K562 (cell line): Measurements from ENCODE around the gene TMEM131. TPM values are rescaled to one million over a fixed set of nuclear protein-coding genes. Genes with fewer than 3 reads are reported as not detected.

Experiments
- ATAC-seq: fragments of 200-7000 bp; cut with Tn5 transposase; 3 replicates; pipeline ENCODE4 v1.9.1; 2020; ENCODE audit warnings: moderate library complexity
- BruUV-seq: library from RNA; stranded (reverse); fragments of 400-500 nt; replicated peaks from 2 replicates; lab custom pipeline; 2021; lab: Mats Ljungman, UMichigan
- CTCF ChIA-PET: fragments of 300-600 bp; formaldehyde crosslinking; extraction: SDS; loops from one replicate; lab custom pipeline; 2021; ENCODE audit warnings: low intra/inter-chr PET ratio; lab: Yijun Ruan, JAX
- POLR2A ChIA-PET: fragments of 300-600, 350-650 bp; sonication (Branson Sonifier 250); formaldehyde crosslinking; extraction: SDS; loops from one replicate; lab custom pipeline; 2021; ENCODE audit warnings: antibody characterized with exemption, inconsistent platforms; lab: Yijun Ruan, JAX
- DNase-seq, 4 experiments: peaks; one replicate each; pipeline versions ENCODE4 v3.0.0 to v3.0.0-alpha.2; 2011 to 2018; ENCODE audit warnings: low spot score in 3 of 4, mixed read lengths in 3 of 4; ENCODE audit errors: extremely low read depth in 1 of 4
- FAIRE-seq: peaks from 2 replicates; lab custom pipeline; 2011; peaks lifted over from hg19 to GRCh38; lab: Jason Lieb, UNC
- H2AFZ ChIP-seq: 2 replicates; pipeline ENCODE4 v1.6.0; 2011; ENCODE audit warnings: low read depth, low read length, control low read depth, inconsistent platforms
- H3K27ac ChIP-seq: fragments of 200-600 bp; 3 replicates; pipeline ENCODE4 v1.8.0; 2011; ENCODE audit warnings: low read depth, mild to moderate bottlenecking, control low read depth, inconsistent platforms, low read length, moderate library complexity, mixed read lengths; ENCODE audit errors: extremely low read depth
- H3K27me3 ChIP-seq, 2 experiments: fragments of 300-600 bp in 1 of 2; 2 replicates in 1 of 2; 3 replicates in 1 of 2; pipeline versions ENCODE4 v1.6.0 to v1.8.0; 2011; ENCODE audit warnings: inconsistent platforms in 2 of 2, low read length in 2 of 2, mild to moderate bottlenecking in 1 of 2, mixed read lengths in 1 of 2, moderate library complexity in 1 of 2; ENCODE audit not compliant: control insufficient read depth in 2 of 2, insufficient read depth in 2 of 2
- H3K36me3 ChIP-seq: fragments of 300-600 bp; 3 replicates; pipeline ENCODE4 v1.8.0; 2011; ENCODE audit warnings: mild to moderate bottlenecking, low read length, inconsistent platforms; ENCODE audit not compliant: control insufficient read depth, insufficient read depth
- H3K4me1 ChIP-seq, 2 experiments: fragments of 200-600 bp in 1 of 2; replicated peaks in 1 of 2; 2 replicates in 1 of 2; 3 replicates in 1 of 2; pipeline versions ENCODE4 v1.5.1 to v1.8.0; 2011; ENCODE audit warnings: inconsistent platforms in 2 of 2, low read length in 2 of 2, mild to moderate bottlenecking in 1 of 2, mixed read lengths in 1 of 2, moderate library complexity in 1 of 2; ENCODE audit not compliant: control insufficient read depth in 2 of 2, insufficient read depth in 2 of 2
- H3K4me2 ChIP-seq: 2 replicates; pipeline ENCODE4 v1.6.1; 2011; ENCODE audit warnings: low read length, control low read depth, inconsistent platforms, mixed read lengths; ENCODE audit not compliant: insufficient read depth
- H3K4me3 ChIP-seq: fragments of 200-600 bp; sonication (generic), shearing (Covaris generic); 2 replicates; pipeline ENCODE4 v1.5.1; 2016; ENCODE audit warnings: control low read depth, inconsistent platforms
- H3K79me2 ChIP-seq: fragments of 200-600 bp; 3 replicates; pipeline ENCODE4 v1.8.0; 2011; ENCODE audit warnings: low read length, inconsistent platforms; ENCODE audit not compliant: control insufficient read depth, insufficient read depth
- H3K9ac ChIP-seq, 2 experiments: 2 replicates each; pipeline versions ENCODE4 v1.6.0 to v1.6.1; 2011; ENCODE audit warnings: low read depth in 2 of 2, low read length in 2 of 2, control low read depth in 1 of 2, inconsistent platforms in 1 of 2, mild to moderate bottlenecking in 1 of 2, mixed read lengths in 1 of 2; ENCODE audit not compliant: insufficient read depth in 1 of 2
- H3K9me1 ChIP-seq: one replicate; pipeline ENCODE4 v1.6.0; 2011; ENCODE audit warnings: inconsistent platforms, mild to moderate bottlenecking, low read length, moderate library complexity; ENCODE audit not compliant: control insufficient read depth, insufficient read depth
- H3K9me3 ChIP-seq: replicated peaks from 2 replicates; pipeline ENCODE4 v1.5.1; 2011; ENCODE audit warnings: low read depth, low read length, inconsistent platforms; ENCODE audit not compliant: control insufficient read depth, insufficient read depth
- H4K20me1 ChIP-seq: replicated peaks from 2 replicates; pipeline ENCODE4 v1.6.1; 2011; ENCODE audit warnings: low read length, inconsistent platforms, mixed read lengths; ENCODE audit not compliant: control insufficient read depth, insufficient read depth
- CBX3 ChIP-seq, 2 experiments: IDR thresholded peaks; 1 replicate in 1 of 2; 2 replicates in 1 of 2; pipeline ENCODE4 v1.6.1; 2012; ENCODE audit warnings: inconsistent platforms in 2 of 2, low read length in 2 of 2, borderline replicate concordance in 1 of 2, control low read depth in 1 of 2
- CHCHD3 ChIP-seq: fragments of 250-450 bp; sonication (Bioruptor Pico); IDR thresholded peaks from 2 replicates; pipeline ENCODE4 v2.1.2; 2022; ENCODE audit warnings: mild to moderate bottlenecking
- JUNB ChIP-seq: fragments of 450-650 bp; formaldehyde crosslinking; conservative IDR thresholded peaks from 2 replicates; pipeline ENCODE4 v1.4.0; 2020; ENCODE audit warnings: mild to moderate bottlenecking
- KDM2B ChIP-seq: fragments of 250-450 bp; sonication (Bioruptor Pico); IDR thresholded peaks from 2 replicates; pipeline ENCODE4 v1.8.0; 2021; ENCODE audit warnings: mild to moderate bottlenecking, moderate library complexity
- WGBS: fragments of 100-300 bp; shearing (Covaris generic); methylation state at CpG from one replicate; pipeline ENCODE4 v1.1.6; 2016; ENCODE audit warnings: low coverage, mixed read lengths; ENCODE audit not compliant: insufficient coverage; ENCODE audit errors: missing lambda C conversion rate; 5-methylcytosine and 5-hydroxymethylcytosine counted together
- in situ Hi-C: fragments of 300-500 bp; cut with MboI; formaldehyde crosslinking; loops from 4 replicates; pipeline ENCODE4 v1.15.0; 2018; ENCODE audit warnings: inconsistent platforms, mixed read lengths
- intact Hi-C: fragments of 100-400 bp; cut with micrococcal nuclease; formaldehyde crosslinking; loops from 2 replicates; pipeline ENCODE4 v1.14.2; 2022
- polyA plus RNA-seq, 8 experiments: library from polyadenylated mRNA; depleted of rRNA in 4 of 8; stranded (reverse) in 5 of 8; unstranded in 3 of 8; fragments of >200 nt; fragmentation: Nextera tagmentation in 2 of 8; fragmentation: Illumina TruSeq in 1 of 8; extraction: Ambion mirVana in 2 of 8; extraction: Trizol in 1 of 8; gene quantifications; 2 replicates each; pipeline versions ENCODE4 v1.2.1 to v1.2.3, GENCODE V29; 2011 to 2014; ENCODE audit warnings: inconsistent platforms in 1 of 8, missing spikeins in 1 of 8
- total RNA-seq, 7 experiments: library from RNA; depleted of rRNA in 6 of 7; stranded (reverse); fragments of >200 nt in 6 of 7; fragmentation: Illumina TruSeq in 2 of 7; extraction: Trizol in 2 of 7; gene quantifications; 2 replicates each; pipeline versions ENCODE4 v1.2.1 to v1.2.3, GENCODE V29; 2011 to 2021; ENCODE audit warnings: low replicate concordance in 1 of 7
- TF ChIP-seq, protein P1 (sequence below): IDR thresholded peaks from 2 replicates; pipeline ENCODE4 v1.6.1; 2011; ENCODE audit warnings: borderline replicate concordance, low read depth, mild to moderate bottlenecking, moderate library complexity, low read length; ENCODE audit not compliant: insufficient read depth, poor library complexity, severe bottlenecking
- TF ChIP-seq, protein P2 (sequence below), 2 experiments: IDR thresholded peaks in 1 of 2; conservative IDR thresholded peaks in 1 of 2; 2 replicates each; pipeline ENCODE4 v1.6.1; 2016; ENCODE audit warnings: low read depth in 2 of 2, mild to moderate bottlenecking in 1 of 2, missing compliant biosample characterization in 1 of 2, missing genetic modification characterization in 1 of 2, moderate library complexity in 1 of 2
- TF ChIP-seq, protein P3 (sequence below), 2 experiments: fragments of 450-650 bp in 1 of 2; IDR thresholded peaks; 2 replicates each; pipeline ENCODE4 v1.6.1; 2011 to 2017; ENCODE audit warnings: low read depth in 2 of 2, antibody characterized with exemption in 1 of 2, borderline replicate concordance in 1 of 2, low read length in 1 of 2, mild to moderate bottlenecking in 1 of 2, mixed read lengths in 1 of 2; ENCODE audit not compliant: control insufficient read depth in 1 of 2

The TMEM131 gene
- total and polyA plus RNA-seq, 9 of the 15 experiments (the other 6 are each of a cell fraction or from before 2014, with no cell fraction given), result 2.5 to 21.1 (median 12.4) TPM

DNA sequence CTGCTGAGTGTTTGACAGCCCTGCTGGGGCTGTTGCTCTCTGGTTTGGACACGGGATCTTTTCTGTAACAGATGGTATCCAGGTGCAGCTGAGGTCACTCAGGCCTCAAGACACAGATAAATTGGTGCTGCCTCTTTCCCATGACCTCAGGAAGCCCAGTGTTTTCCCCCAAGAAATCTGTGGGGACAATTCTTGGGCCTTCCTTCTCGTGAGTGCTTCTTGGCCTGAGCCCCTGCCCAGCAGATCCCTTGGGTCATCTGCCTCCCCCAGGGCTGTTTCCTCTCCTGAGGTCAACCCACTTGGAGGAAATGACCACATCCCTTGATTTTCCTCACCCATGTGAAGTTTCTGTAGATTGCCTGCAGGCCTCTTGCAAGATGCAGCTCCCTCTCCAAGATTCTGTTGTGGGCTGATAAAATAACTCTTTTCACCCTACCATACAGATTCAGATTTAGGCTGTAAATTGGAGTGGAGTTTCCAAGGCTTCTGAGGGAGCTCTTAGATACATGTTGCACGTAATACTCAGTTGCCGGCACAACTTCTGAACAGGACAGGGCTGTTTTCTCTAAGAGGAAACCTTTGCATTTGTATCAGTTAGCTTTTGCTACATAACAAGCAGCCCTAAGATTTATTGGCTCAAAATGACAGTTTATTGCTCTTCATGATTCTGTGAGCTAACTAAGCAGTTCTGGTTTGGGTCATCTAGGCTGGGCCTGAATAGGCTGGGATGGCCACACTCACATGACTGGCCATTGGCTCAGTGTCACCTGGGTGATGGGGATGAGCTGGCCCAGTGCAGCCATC lies 269.3 kb downstream of the TMEM131 start:
- H3K27ac ChIP-seq, result no peak overlapping the region
- no peaks in the 10 kb centered on the region for H3K9me1 ChIP-seq
- no peaks in the 10 kb centered on the region for H4K20me1 ChIP-seq
- FAIRE-seq (no peak), ATAC-seq (no peak), DNase-seq (no peak)
- intact Hi-C loops, result no loop called here
- no peaks in the 10 kb centered on the region for H3K36me3 ChIP-seq
- H3K4me3 ChIP-seq, result no peak overlapping the region
- no peaks in the 10 kb centered on the region for H3K9me3 ChIP-seq
- in situ Hi-C loops, result no loop called here
- H3K4me1 ChIP-seq, result peaks cover 0 to 17% of the 10 kb centered on the region in 2 experiments; a peak in 1 of 5 replicates
- WGBS, result 11% methylated on average over 4 of the region's 4 CpGs
- ChIA-PET POLR2A (interaction anchor here (0.6 kb wide), 1 partner anchor 797 kb away, joined by 3 read pairs; no protein-coding TSS in a partner anchor), CTCF (no interaction called here)
- no TSS peak for BruUV-seq
- peaks cover 0 to 39% of the 10 kb centered on the region in 2 experiments; a peak in 2 of 5 replicates for H3K27me3 ChIP-seq
- H2AFZ ChIP-seq, result no peak overlapping the region
- H3K79me2 ChIP-seq, result no peaks in the 10 kb centered on the region
- H3K9ac ChIP-seq, result no peak overlapping the region
- no peak overlapping the region for H3K4me2 ChIP-seq
- TF ChIP-seq, protein P1, sequence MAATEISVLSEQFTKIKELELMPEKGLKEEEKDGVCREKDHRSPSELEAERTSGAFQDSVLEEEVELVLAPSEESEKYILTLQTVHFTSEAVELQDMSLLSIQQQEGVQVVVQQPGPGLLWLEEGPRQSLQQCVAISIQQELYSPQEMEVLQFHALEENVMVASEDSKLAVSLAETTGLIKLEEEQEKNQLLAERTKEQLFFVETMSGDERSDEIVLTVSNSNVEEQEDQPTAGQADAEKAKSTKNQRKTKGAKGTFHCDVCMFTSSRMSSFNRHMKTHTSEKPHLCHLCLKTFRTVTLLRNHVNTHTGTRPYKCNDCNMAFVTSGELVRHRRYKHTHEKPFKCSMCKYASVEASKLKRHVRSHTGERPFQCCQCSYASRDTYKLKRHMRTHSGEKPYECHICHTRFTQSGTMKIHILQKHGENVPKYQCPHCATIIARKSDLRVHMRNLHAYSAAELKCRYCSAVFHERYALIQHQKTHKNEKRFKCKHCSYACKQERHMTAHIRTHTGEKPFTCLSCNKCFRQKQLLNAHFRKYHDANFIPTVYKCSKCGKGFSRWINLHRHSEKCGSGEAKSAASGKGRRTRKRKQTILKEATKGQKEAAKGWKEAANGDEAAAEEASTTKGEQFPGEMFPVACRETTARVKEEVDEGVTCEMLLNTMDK, result no peak
- TF ChIP-seq CBX3 (IDR thresholded peaks at IDR 0.05; ENCODE audit: borderline replicate concordance in 1 of 2, low read length in 2 of 2), result peak in 1 of 2 experiments; percentile 18; a peak in 1 of 3 replicates
- no peak for TF ChIP-seq CHCHD3
- no peak for TF ChIP-seq KDM2B (CRISPR knock-in tag)
- TF ChIP-seq, protein P2, sequence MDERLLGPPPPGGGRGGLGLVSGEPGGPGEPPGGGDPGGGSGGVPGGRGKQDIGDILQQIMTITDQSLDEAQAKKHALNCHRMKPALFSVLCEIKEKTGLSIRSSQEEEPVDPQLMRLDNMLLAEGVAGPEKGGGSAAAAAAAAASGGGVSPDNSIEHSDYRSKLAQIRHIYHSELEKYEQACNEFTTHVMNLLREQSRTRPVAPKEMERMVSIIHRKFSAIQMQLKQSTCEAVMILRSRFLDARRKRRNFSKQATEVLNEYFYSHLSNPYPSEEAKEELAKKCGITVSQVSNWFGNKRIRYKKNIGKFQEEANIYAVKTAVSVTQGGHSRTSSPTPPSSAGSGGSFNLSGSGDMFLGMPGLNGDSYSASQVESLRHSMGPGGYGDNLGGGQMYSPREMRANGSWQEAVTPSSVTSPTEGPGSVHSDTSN (CRISPR knock-in tag; IDR thresholded peaks at IDR 0.05; ENCODE audit: low read depth), result no peak
- TF ChIP-seq, protein P2 (tag; conservative IDR thresholded peaks at IDR 0.05; ENCODE audit: low read depth), result peak; percentile 65; the same call in 1 of the 2 replicates
- TF ChIP-seq, protein P3, sequence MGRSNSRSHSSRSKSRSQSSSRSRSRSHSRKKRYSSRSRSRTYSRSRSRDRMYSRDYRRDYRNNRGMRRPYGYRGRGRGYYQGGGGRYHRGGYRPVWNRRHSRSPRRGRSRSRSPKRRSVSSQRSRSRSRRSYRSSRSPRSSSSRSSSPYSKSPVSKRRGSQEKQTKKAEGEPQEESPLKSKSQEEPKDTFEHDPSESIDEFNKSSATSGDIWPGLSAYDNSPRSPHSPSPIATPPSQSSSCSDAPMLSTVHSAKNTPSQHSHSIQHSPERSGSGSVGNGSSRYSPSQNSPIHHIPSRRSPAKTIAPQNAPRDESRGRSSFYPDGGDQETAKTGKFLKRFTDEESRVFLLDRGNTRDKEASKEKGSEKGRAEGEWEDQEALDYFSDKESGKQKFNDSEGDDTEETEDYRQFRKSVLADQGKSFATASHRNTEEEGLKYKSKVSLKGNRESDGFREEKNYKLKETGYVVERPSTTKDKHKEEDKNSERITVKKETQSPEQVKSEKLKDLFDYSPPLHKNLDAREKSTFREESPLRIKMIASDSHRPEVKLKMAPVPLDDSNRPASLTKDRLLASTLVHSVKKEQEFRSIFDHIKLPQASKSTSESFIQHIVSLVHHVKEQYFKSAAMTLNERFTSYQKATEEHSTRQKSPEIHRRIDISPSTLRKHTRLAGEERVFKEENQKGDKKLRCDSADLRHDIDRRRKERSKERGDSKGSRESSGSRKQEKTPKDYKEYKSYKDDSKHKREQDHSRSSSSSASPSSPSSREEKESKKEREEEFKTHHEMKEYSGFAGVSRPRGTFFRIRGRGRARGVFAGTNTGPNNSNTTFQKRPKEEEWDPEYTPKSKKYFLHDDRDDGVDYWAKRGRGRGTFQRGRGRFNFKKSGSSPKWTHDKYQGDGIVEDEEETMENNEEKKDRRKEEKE (IDR thresholded peaks at IDR 0.05; ENCODE audit: borderline replicate concordance in 1 of 2, control insufficient read depth in 1 of 2, low read depth in 2 of 2, low read length in 1 of 2), result no peak
- no peak for TF ChIP-seq JUNB (CRISPR knock-in tag)
